WTC11 (cell line): ENCODE data around the gene WBP2. TPM values are rescaled to one million over a fixed set of nuclear protein-coding genes. Genes with fewer than 3 reads are reported as not detected.

ENCODE experiments used
- ATAC-seq: fragments of 200-7000 bp; cut with Tn5 transposase; 2 replicates; pipeline ENCODE4 v1.10.0; 2021; ENCODE audit warnings: mild to moderate bottlenecking, moderate library complexity
- CTCF ChIA-PET: fragments of 300-600 bp; sonication (Branson Sonifier 250); formaldehyde crosslinking; loops from one replicate; lab custom pipeline; 2021; ENCODE audit warnings: antibody characterized with exemption; lab: Charles Lee
- POLR2A ChIA-PET: fragments of 350-600 bp; sonication (Branson Sonifier 250); formaldehyde crosslinking; loops from one replicate; lab custom pipeline; 2021; ENCODE audit warnings: antibody characterized with exemption; lab: Charles Lee
- DNase-seq: peaks from one replicate; pipeline ENCODE4 v3.0.0; 2021; ENCODE audit warnings: low spot score
- H3K27ac Mint-ChIP-seq: 2 replicates; pipeline ENCODE4 v1.8.0; 2021; ENCODE audit warnings: mixed read lengths
- H3K27me3 Mint-ChIP-seq: 2 replicates; pipeline ENCODE4 v1.8.0; 2021; ENCODE audit warnings: low read depth, mild to moderate bottlenecking, moderate library complexity, mixed read lengths
- H3K36me3 Mint-ChIP-seq: 2 replicates; pipeline ENCODE4 v1.8.0; 2021; ENCODE audit warnings: mixed read lengths
- H3K4me1 Mint-ChIP-seq: 2 replicates; pipeline ENCODE4 v1.8.0; 2022; ENCODE audit warnings: mixed read lengths
- H3K4me3 Mint-ChIP-seq: 2 replicates; pipeline ENCODE4 v1.8.0; 2021; ENCODE audit warnings: mild to moderate bottlenecking, moderate library complexity, mixed read lengths
- H3K9me3 Mint-ChIP-seq: 2 replicates; pipeline ENCODE4 v1.8.0; 2021; ENCODE audit warnings: mixed read lengths
- ATF3 ChIP-seq: sonication (generic); formaldehyde crosslinking; conservative IDR thresholded peaks from 2 replicates; pipeline ENCODE4 v1.8.1; 2022; ENCODE audit warnings: mild to moderate bottlenecking, missing genetic modification reagents
- ATF6 ChIP-seq: sonication (generic); formaldehyde crosslinking; IDR thresholded peaks from 2 replicates; pipeline ENCODE4 v1.8.1; 2023; ENCODE audit warnings: mild to moderate bottlenecking, missing genetic modification reagents
- CDX4 ChIP-seq: fragments of 250-450 bp; sonication (Bioruptor Pico); IDR thresholded peaks from 2 replicates; pipeline ENCODE4 v1.9.0; 2021; ENCODE audit warnings: moderate library complexity, mild to moderate bottlenecking, inconsistent platforms, borderline replicate concordance
- FOXJ3 ChIP-seq: sonication (generic); formaldehyde crosslinking; IDR thresholded peaks from 2 replicates; pipeline ENCODE4 v1.9.0; 2021; ENCODE audit warnings: missing genetic modification reagents, mild to moderate bottlenecking, borderline replicate concordance
- GRHL2 ChIP-seq: fragments of 250-450 bp; sonication (Bioruptor Pico); IDR thresholded peaks from 2 replicates; pipeline ENCODE4 v1.8.0; 2022; ENCODE audit warnings: mild to moderate bottlenecking, moderate library complexity; ENCODE audit not compliant: insufficient replicate concordance, severe bottlenecking
- GTF2I ChIP-seq: fragments of 250-450 bp; sonication (Bioruptor Pico); conservative IDR thresholded peaks from 2 replicates; pipeline ENCODE4 v1.4.0; 2021; ENCODE audit warnings: mild to moderate bottlenecking
- IRF1 ChIP-seq: sonication (generic); formaldehyde crosslinking; IDR thresholded peaks from 2 replicates; pipeline ENCODE4 v1.8.0; 2023; ENCODE audit warnings: missing genetic modification reagents
- NR1H2 ChIP-seq: sonication (generic); formaldehyde crosslinking; IDR thresholded peaks from 2 replicates; pipeline ENCODE4 v1.9.0; 2021; ENCODE audit warnings: mild to moderate bottlenecking, moderate library complexity, missing genetic modification reagents
- NR2C2 ChIP-seq: sonication (generic); formaldehyde crosslinking; IDR thresholded peaks from 2 replicates; pipeline ENCODE4 v1.8.0; 2022; ENCODE audit warnings: mild to moderate bottlenecking, missing genetic modification reagents
- NR3C1 ChIP-seq: sonication (generic); formaldehyde crosslinking; conservative IDR thresholded peaks from 2 replicates; pipeline ENCODE4 v1.8.1; 2023; ENCODE audit warnings: low read depth, mild to moderate bottlenecking, missing genetic modification reagents
- SOX15 ChIP-seq: fragments of 250-450 bp; sonication (Bioruptor Pico); IDR thresholded peaks from 2 replicates; pipeline ENCODE4 v1.9.0; 2021; ENCODE audit warnings: mild to moderate bottlenecking
- TEAD1 ChIP-seq: sonication (generic); formaldehyde crosslinking; IDR thresholded peaks from 2 replicates; pipeline ENCODE4 v1.8.0; 2022; ENCODE audit warnings: mild to moderate bottlenecking, missing genetic modification reagents
- ZMAT4 ChIP-seq: fragments of 250-450 bp; sonication (Bioruptor Pico); IDR thresholded peaks from 2 replicates; pipeline ENCODE4 v1.9.0; 2021; ENCODE audit warnings: mild to moderate bottlenecking
- ZNF219 ChIP-seq: sonication (generic); formaldehyde crosslinking; IDR thresholded peaks from 2 replicates; pipeline ENCODE4 v1.8.0; 2023; ENCODE audit warnings: missing genetic modification reagents, mild to moderate bottlenecking, borderline replicate concordance
- ZNF396 ChIP-seq: fragments of 250-450 bp; sonication (Bioruptor Pico); IDR thresholded peaks from 2 replicates; pipeline ENCODE4 v1.8.0; 2021; ENCODE audit warnings: mild to moderate bottlenecking, moderate library complexity, borderline replicate concordance
- ZNF425 ChIP-seq: fragments of 250-450 bp; sonication (Bioruptor Pico); conservative IDR thresholded peaks from 2 replicates; pipeline ENCODE4 v1.9.0; 2021; ENCODE audit warnings: mild to moderate bottlenecking
- ZNF512 ChIP-seq: sonication (generic); formaldehyde crosslinking; IDR thresholded peaks from 2 replicates; pipeline ENCODE4 v1.8.1; 2022; ENCODE audit warnings: missing genetic modification reagents, borderline replicate concordance
- ZNF671 ChIP-seq: fragments of 250-450 bp; sonication (Bioruptor Pico); IDR thresholded peaks from 2 replicates; pipeline ENCODE4 v1.8.0; 2021; ENCODE audit warnings: mild to moderate bottlenecking
- total RNA-seq: library from RNA; stranded (reverse); gene quantifications from 3 replicates; pipeline ENCODE4 v1.2.3, GENCODE V29; 2021

Gene WBP2
- total RNA-seq, 1 experiment from 2014 or later, result 68.8 TPM

GRCh38 chr17:75875940-75876189, 20.7 kb upstream of the WBP2 start (continued):
- no peak for TF ChIP-seq ATF6 (CRISPR knock-in tag)

- TF ChIP-seq FOXJ3 (CRISPR knock-in tag) (no peak), NR3C1 (no peak), NR2C2 (CRISPR knock-in tag) (no peak), ZNF671 (CRISPR knock-in tag) (no peak), ZMAT4 (CRISPR knock-in tag) (no peak), ZNF219 (CRISPR knock-in tag) (no peak), GRHL2 (CRISPR knock-in tag) (no peak), ZNF512 (CRISPR knock-in tag) (no peak), ZNF425 (CRISPR knock-in tag) (no peak), ATF6 (CRISPR knock-in tag) (no peak)
- no peaks in the 10 kb centered on the region for H3K36me3 Mint-ChIP-seq
- no peaks in the 10 kb centered on the region for H3K9me3 Mint-ChIP-seq
- H3K4me1 Mint-ChIP-seq, result peaks cover 27% of the 10 kb centered on the region
- ATAC-seq (no peak), DNase-seq (no peak)
- H3K4me3 Mint-ChIP-seq, result no peak overlapping the region
- H3K27me3 Mint-ChIP-seq, result peaks cover 33% of the 10 kb centered on the region
- no peak overlapping the region for H3K27ac Mint-ChIP-seq
- POLR2A ChIA-PET, result interaction anchor here (0.6 to 3.5 kb wide), 2 partner anchors 20 to 22 kb away, joined by 3 to 16 read pairs; partner anchors contain the start of gene WBP2
- CTCF ChIA-PET, result interaction anchor here (0.6 to 6.1 kb wide), 22 partner anchors 8 to 307 kb away, joined by 3 to 71 read pairs (median 4); partner anchors contain the start of genes CDK3, TRIM65 and WBP2
Measured at GRCh38 chr17:75875182-75875939, 20.2 kb upstream of the WBP2 start.

- Mint-ChIP-seq H3K27ac (no peak overlapping the region), H3K9me3 (no peaks in the 10 kb centered on the region), H3K4me1 (peaks cover 30% of the 10 kb centered on the region), H3K4me3 (no peak overlapping the region), H3K27me3 (peaks cover 26% of the 10 kb centered on the region), H3K36me3 (no peaks in the 10 kb centered on the region)
- ChIA-PET POLR2A (interaction anchor here (0.6 kb wide), 2 partner anchors 18 to 23 kb away, joined by 3 to 4 read pairs; no protein-coding TSS in a partner anchor), CTCF (interaction anchor here (0.6 to 6.1 kb wide), 6 partner anchors 13 to 307 kb away, joined by 3 to 71 read pairs (median 17); partner anchors contain the start of genes CDK3 and TRIM65)
- no peak for DNase-seq
- ATAC-seq, result no peak
- TF ChIP-seq ZNF396 (CRISPR knock-in tag), result no peak
- no peak for TF ChIP-seq CDX4 (CRISPR knock-in tag)
- no peak for TF ChIP-seq ATF3 (CRISPR knock-in tag)
- TF ChIP-seq NR2C2 (CRISPR knock-in tag), result no peak
- no peak for TF ChIP-seq SOX15 (CRISPR knock-in tag)
- TF ChIP-seq NR1H2 (CRISPR knock-in tag), result no peak
- TF ChIP-seq GTF2I (CRISPR knock-in tag), result no peak
- no peak for TF ChIP-seq TEAD1
- TF ChIP-seq IRF1 (CRISPR knock-in tag), result no peak
Measured at GRCh38 chr17:75874323-75875181, 19.4 kb upstream of the WBP2 start.
